ENCODE data around the gene MAD1L1.

The MAD1L1 gene

DNA sequence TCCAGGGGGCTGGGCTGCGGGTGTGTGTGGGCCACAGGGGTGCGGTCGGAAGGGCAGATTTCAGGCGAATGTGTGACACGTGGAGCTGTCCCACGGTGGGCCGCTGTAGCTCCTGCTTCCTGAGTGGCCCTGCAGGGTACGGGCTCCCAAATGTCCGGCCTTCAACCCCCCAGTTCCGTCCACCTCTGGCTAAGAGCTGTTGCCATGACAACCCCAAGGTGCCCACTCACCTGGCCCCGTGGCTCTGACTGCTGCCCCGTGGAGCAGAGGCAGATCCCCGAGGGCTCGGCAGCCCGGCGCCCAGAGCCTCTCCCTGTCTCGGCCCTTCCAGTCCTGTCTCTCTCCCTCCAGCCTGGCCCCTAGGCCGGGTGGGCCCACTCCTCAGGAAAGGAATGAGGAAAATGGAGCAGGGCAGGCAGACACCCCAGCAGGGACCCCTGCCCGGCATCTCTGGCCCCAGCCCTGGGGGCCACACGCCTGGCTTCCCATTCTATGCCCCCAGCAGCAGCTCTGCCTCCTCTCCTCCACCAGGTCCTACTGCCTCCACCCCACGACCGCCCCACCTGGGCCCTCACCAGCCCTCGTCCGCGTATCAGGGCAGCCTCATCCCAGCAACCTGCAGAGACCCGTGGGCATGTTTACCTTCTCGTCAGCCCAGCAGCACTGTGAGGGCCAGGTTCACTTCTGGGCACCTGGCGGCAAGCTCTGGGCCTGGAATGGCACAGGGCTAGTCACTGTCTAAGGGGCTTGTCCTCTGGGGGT is 347.1 kb downstream of the MAD1L1 start (continued):
- TF ChIP-seq ZNF350 (tag by site-specific recombination; IDR thresholded peaks at IDR 0.05) (no peak), KLF10 (tag by site-specific recombination; IDR thresholded peaks at IDR 0.05) (no peak), ZNF174 (tag by site-specific recombination; IDR thresholded peaks at IDR 0.05) (no peak), ZBTB17 (tag by site-specific recombination; IDR thresholded peaks at IDR 0.05) (no peak), KLF8 (tag by site-specific recombination; IDR thresholded peaks at IDR 0.05) (no peak), ZNF426 (tag by site-specific recombination; IDR thresholded peaks at IDR 0.05) (no peak), ZNF560 (tag by site-specific recombination; IDR thresholded peaks at IDR 0.05; ENCODE audit: borderline replicate concordance) (no peak), ZNF514 (tag by site-specific recombination; IDR thresholded peaks at IDR 0.05) (no peak)
- TF ChIP-seq, protein P1, sequence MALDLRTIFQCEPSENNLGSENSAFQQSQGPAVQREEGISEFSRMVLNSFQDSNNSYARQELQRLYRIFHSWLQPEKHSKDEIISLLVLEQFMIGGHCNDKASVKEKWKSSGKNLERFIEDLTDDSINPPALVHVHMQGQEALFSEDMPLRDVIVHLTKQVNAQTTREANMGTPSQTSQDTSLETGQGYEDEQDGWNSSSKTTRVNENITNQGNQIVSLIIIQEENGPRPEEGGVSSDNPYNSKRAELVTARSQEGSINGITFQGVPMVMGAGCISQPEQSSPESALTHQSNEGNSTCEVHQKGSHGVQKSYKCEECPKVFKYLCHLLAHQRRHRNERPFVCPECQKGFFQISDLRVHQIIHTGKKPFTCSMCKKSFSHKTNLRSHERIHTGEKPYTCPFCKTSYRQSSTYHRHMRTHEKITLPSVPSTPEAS (tag by site-specific recombination; IDR thresholded peaks at IDR 0.05) = no peak
- TF ChIP-seq, protein P2, sequence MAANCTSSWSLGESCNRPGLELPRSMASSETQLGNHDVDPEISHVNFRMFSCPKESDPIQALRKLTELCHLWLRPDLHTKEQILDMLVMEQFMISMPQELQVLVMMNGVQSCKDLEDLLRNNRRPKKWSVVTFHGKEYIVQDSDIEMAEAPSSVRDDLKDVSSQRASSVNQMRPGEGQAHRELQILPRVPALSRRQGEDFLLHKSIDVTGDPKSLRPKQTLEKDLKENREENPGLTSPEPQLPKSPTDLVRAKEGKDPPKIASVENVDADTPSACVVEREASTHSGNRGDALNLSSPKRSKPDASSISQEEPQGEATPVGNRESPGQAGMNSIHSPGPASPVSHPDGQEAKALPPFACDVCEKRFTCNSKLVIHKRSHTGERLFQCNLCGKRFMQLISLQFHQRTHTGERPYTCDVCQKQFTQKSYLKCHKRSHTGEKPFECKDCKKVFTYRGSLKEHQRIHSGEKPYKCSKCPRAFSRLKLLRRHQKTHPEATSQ (tag by site-specific recombination; IDR thresholded peaks at IDR 0.05) = no peak

- POLR2A ChIA-PET = no interaction called here
- Histone ChIP-seq H3K36me3 (ENCODE audit: control insufficient read depth in 2 of 2, insufficient read depth in 1 of 2, low read length in 2 of 2) (peaks cover 0 to 19% of the 10 kb centered on the region in 2 experiments; a peak in 1 of 3 replicates), H3K27ac (ENCODE audit: extremely low read depth, low read depth, low read length) (no peak overlapping the region), H3K4me1 (ENCODE audit: control insufficient read depth, insufficient read depth, low read length) (no peaks in the 10 kb centered on the region), H3K9me3 (ENCODE audit: control insufficient read depth, insufficient read depth, low read depth, low read length) (no peaks in the 10 kb centered on the region), H3K4me3 (ENCODE audit: low read depth, low read length) (no peak overlapping the region)
- CTCF ChIA-PET = no interaction called here
- no peak for TF ChIP-seq ZNF132 (tag by site-specific recombination; IDR thresholded peaks at IDR 0.05; ENCODE audit: borderline replicate concordance)
- TF ChIP-seq ZNF777 (tag by site-specific recombination; IDR thresholded peaks at IDR 0.05; ENCODE audit: borderline replicate concordance) = no peak
- TF ChIP-seq GLIS1 (tag by site-specific recombination; IDR thresholded peaks at IDR 0.05) = no peak
- no peak for TF ChIP-seq ZNF658 (tag by site-specific recombination; IDR thresholded peaks at IDR 0.05)
- no peak for TF ChIP-seq ZNF416 (tag by site-specific recombination; IDR thresholded peaks at IDR 0.05)
- no peak for TF ChIP-seq GLI2 (tag by site-specific recombination; IDR thresholded peaks at IDR 0.05; ENCODE audit: borderline replicate concordance, low read depth)
- TF ChIP-seq REST (tag by site-specific recombination; IDR thresholded peaks at IDR 0.05) = no peak
- TF ChIP-seq OSR2 (tag by site-specific recombination; IDR thresholded peaks at IDR 0.05) = no peak
- TF ChIP-seq ZNF548 (tag by site-specific recombination; IDR thresholded peaks at IDR 0.05) = no peak
- no peak for TF ChIP-seq ZBTB20 (tag by site-specific recombination; IDR thresholded peaks at IDR 0.05)
- no peak for TF ChIP-seq ZNF174 (tag by site-specific recombination; IDR thresholded peaks at IDR 0.05)
- TF ChIP-seq KLF1 (tag by site-specific recombination; IDR thresholded peaks at IDR 0.05) = no peak
Observed at GRCh38 chr7:1884583-1885350, 348.0 kb downstream of the MAD1L1 start.

Data from HEK293 (cell line).